Natural killer cell (primary cell): ENCODE data around the gene CHST2. TPM values are rescaled to one million over a fixed set of nuclear protein-coding genes. Genes with fewer than 3 reads are reported as not detected.

ENCODE experiments used
- ATAC-seq, 3 donors: fragments of 150-1000 bp in 2 of 3; fragments of 200-7000 bp in 1 of 3; cut with Tn5 transposase; 1 replicate in 1 of 3; 2 replicates in 2 of 3; pipeline ENCODE4 v1.10.0; 2021; ENCODE audit warnings: mild to moderate bottlenecking in 2 of 3, moderate library complexity in 2 of 3
- DNase-seq, 2 donors: peaks; one replicate each; pipeline versions ENCODE4 v3.0.0 to v3.0.0-alpha.2; 2013 to 2021; ENCODE audit warnings: mixed read lengths in 1 of 2
- H3K27ac ChIP-seq: one replicate; pipeline ENCODE4 v1.5.1; 2013; ENCODE audit warnings: mild to moderate bottlenecking, low read length
- H3K27me3 ChIP-seq: one replicate; pipeline ENCODE4 v1.6.1; 2013; ENCODE audit warnings: low read length; ENCODE audit not compliant: control insufficient read depth, insufficient read depth
- H3K36me3 ChIP-seq: one replicate; pipeline ENCODE4 v1.6.1; 2013; ENCODE audit warnings: low read length; ENCODE audit not compliant: control insufficient read depth, insufficient read depth
- H3K4me1 ChIP-seq: one replicate; pipeline ENCODE4 v1.6.1; 2013; ENCODE audit warnings: low read length; ENCODE audit not compliant: control insufficient read depth, insufficient read depth
- H3K4me3 ChIP-seq: one replicate; pipeline ENCODE4 v1.5.1; 2013; ENCODE audit warnings: low read length
- H3K9me3 ChIP-seq: one replicate; pipeline ENCODE4 v1.6.1; 2013; ENCODE audit warnings: low read length; ENCODE audit not compliant: control insufficient read depth, insufficient read depth
- H3K27ac Mint-ChIP-seq, 2 donors: one replicate each; pipeline ENCODE4 v1.8.0; 2022; ENCODE audit warnings: mild to moderate bottlenecking in 2 of 2, mixed read lengths in 2 of 2, moderate library complexity in 1 of 2
- H3K27me3 Mint-ChIP-seq, 2 donors: one replicate each; pipeline ENCODE4 v1.8.0; 2022; ENCODE audit warnings: low read depth in 2 of 2, mixed read lengths in 2 of 2
- H3K36me3 Mint-ChIP-seq: one replicate; pipeline ENCODE4 v1.8.0; 2022; ENCODE audit warnings: mixed read lengths
- H3K4me1 Mint-ChIP-seq, 2 donors: one replicate each; pipeline ENCODE4 v1.8.0; 2022; ENCODE audit warnings: mixed read lengths in 2 of 2
- H3K4me3 Mint-ChIP-seq: one replicate; pipeline ENCODE4 v1.8.0; 2022; ENCODE audit warnings: mild to moderate bottlenecking, moderate library complexity, mixed read lengths
- H3K9me3 Mint-ChIP-seq, 2 donors: one replicate each; pipeline ENCODE4 v1.8.0; 2022; ENCODE audit warnings: mixed read lengths in 2 of 2
- CTCF ChIP-seq: fragments of 200-600 bp; IDR thresholded peaks from one replicate; pipeline ENCODE4 v1.8.0; 2022; ENCODE audit warnings: antibody characterized with exemption
- WGBS: methylation state at CpG from one replicate; pipeline ENCODE4 v1.1.7; 2013; ENCODE audit warnings: missing lambda C conversion rate; ENCODE audit not compliant: insufficient coverage; 5-methylcytosine and 5-hydroxymethylcytosine counted together
- intact Hi-C: fragments of 100-400 bp; cut with micrococcal nuclease; formaldehyde crosslinking; loops from one replicate; pipeline ENCODE4 v1.14.2; 2022
- total RNA-seq, 4 donors: library from RNA; stranded (reverse); fragments of 120-200 nt in 1 of 4; gene quantifications; one replicate each; pipeline versions ENCODE4 v1.2.3 to v1.2.4, GENCODE V29; 2013 to 2022

Gene CHST2
- total RNA-seq, 3 donors from 2014 or later (not counting 1 experiment from before 2014, with no cell fraction given) = 74.6 to 113 (median 95.4) TPM

GRCh38 chr3:143173242-143173641 lies 53.7 kb downstream of the CHST2 start:
- peaks cover 73 to 79% of the 10 kb centered on the region in 2 donors for H3K4me1 Mint-ChIP-seq
- no peak for ATAC-seq
- H3K36me3 Mint-ChIP-seq = peaks cover 16% of the 10 kb centered on the region
- Histone ChIP-seq H3K9me3 (peaks cover 2% of the 10 kb centered on the region), H3K4me3 (no peak overlapping the region), H3K27ac (peak overlapping the region; percentile 6), H3K4me1 (peaks cover 40% of the 10 kb centered on the region), H3K36me3 (no peaks in the 10 kb centered on the region), H3K27me3 (no peaks in the 10 kb centered on the region)
- peaks cover 0 to 2% of the 10 kb centered on the region in 2 donors for H3K9me3 Mint-ChIP-seq
- no peaks in the 10 kb centered on the region for H3K27me3 Mint-ChIP-seq
- DNase-seq = no peak
- peak overlapping the region; percentile 66 for H3K4me3 Mint-ChIP-seq
- WGBS = 86% methylated on average over 1 of the region's 1 CpG
- no peak for TF ChIP-seq CTCF
- H3K27ac Mint-ChIP-seq = peak overlapping the region; percentile 93 to 96
- intact Hi-C loops = loop anchor here (5.0 kb wide), 2 partner anchors 104 to 129 kb away; no protein-coding TSS in a partner anchor

Other genes with a start within 250 kb of the CHST2 start
- not detected for gene PCOLCE2, start 230.7 kb upstream of the CHST2 start, total RNA-seq
- not detected for gene PAQR9, start 156.1 kb upstream of the CHST2 start, total RNA-seq
- gene U2SURP, start 118.2 kb upstream of the CHST2 start, total RNA-seq = 100 to 1,000 TPM; 165 to 179 (median 172) TPM